Esophagus muscularis mucosa (tissue), 4 donors: Measurements from ENCODE around the gene ZNF454. TPM values are rescaled to one million over a fixed set of nuclear protein-coding genes. Genes with fewer than 3 reads are reported as not detected.

Experiments used
- DNase-seq: peaks from one replicate; pipeline ENCODE4 v3.0.0-alpha.2; 2017; ENCODE audit errors: extremely low spot score
- H3K27ac ChIP-seq, 4 donors: fragments of 200-600 bp; sonication (generic); replicated peaks in 1 of 4; 1 replicate in 3 of 4; 2 replicates in 1 of 4; pipeline ENCODE4 v1.5.1; 2016 to 2019; ENCODE audit warnings: mild to moderate bottlenecking in 1 of 4
- H3K27me3 ChIP-seq, 4 donors: fragments of 200-600 bp; sonication (generic); one replicate each; pipeline versions ENCODE4 v1.5.1 to v1.6.0; 2016 to 2019
- H3K36me3 ChIP-seq, 4 donors: fragments of 200-600 bp; sonication (generic); one replicate each; pipeline ENCODE4 v1.5.1; 2016 to 2019
- H3K4me1 ChIP-seq, 4 donors: fragments of 200-600 bp; sonication (generic); one replicate each; pipeline ENCODE4 v1.5.1; 2016 to 2019
- H3K4me3 ChIP-seq, 4 donors: fragments of 200-600 bp; sonication (generic); 1 replicate in 2 of 4; 2 replicates in 2 of 4; pipeline ENCODE4 v1.5.1; 2016 to 2019; ENCODE audit warnings: mild to moderate bottlenecking in 4 of 4, moderate library complexity in 1 of 4
- H3K9me3 ChIP-seq, 4 donors: fragments of 200-600 bp; sonication (generic); 1 replicate in 3 of 4; 2 replicates in 1 of 4; pipeline ENCODE4 v1.5.1; 2016 to 2019
- CTCF ChIP-seq, 3 experiments: fragments of 200-600 bp in 2 of 3; fragments of 450-650 bp in 1 of 3; sonication (generic) in 2 of 3; IDR thresholded peaks; one replicate each; pipeline ENCODE4 v1.5.1; 2017 to 2019; ENCODE audit warnings: antibody characterized with exemption in 3 of 3, mild to moderate bottlenecking in 2 of 3, moderate library complexity in 1 of 3
- EP300 ChIP-seq: sonication (generic); formaldehyde crosslinking; IDR thresholded peaks from one replicate; pipeline ENCODE4 v1.6.1; 2017; ENCODE audit warnings: antibody characterized with exemption
- POLR2A ChIP-seq: fragments of 450-650 bp; IDR thresholded peaks from one replicate; pipeline ENCODE4 v1.6.1; 2017; ENCODE audit warnings: antibody characterized with exemption, moderate library complexity, mild to moderate bottlenecking, low read depth
- POLR2AphosphoS5 ChIP-seq, 2 donors: sonication (generic); formaldehyde crosslinking; IDR thresholded peaks; one replicate each; pipeline ENCODE4 v1.6.1; 2017; ENCODE audit warnings: antibody characterized with exemption in 2 of 2
- WGBS: methylation state at CpG from one replicate; pipeline ENCODE4 v1.1.5; 2018; 5-methylcytosine and 5-hydroxymethylcytosine counted together
- intact Hi-C: fragments of 100-400 bp; cut with DNase I; formaldehyde crosslinking; loops from one replicate; pipeline ENCODE4 v1.15.1; 2023
- total RNA-seq, 4 donors: library from RNA; depleted of rRNA; stranded (reverse); fragments of >200 nt; gene quantifications; one replicate each; pipeline versions ENCODE4 v1.1.0 to v1.2.1, GENCODE V29; 2016

The ZNF454 gene
- total RNA-seq, 4 donors from 2014 or later, result 2.3 to 4.8 (median 4.2) TPM

DNA sequence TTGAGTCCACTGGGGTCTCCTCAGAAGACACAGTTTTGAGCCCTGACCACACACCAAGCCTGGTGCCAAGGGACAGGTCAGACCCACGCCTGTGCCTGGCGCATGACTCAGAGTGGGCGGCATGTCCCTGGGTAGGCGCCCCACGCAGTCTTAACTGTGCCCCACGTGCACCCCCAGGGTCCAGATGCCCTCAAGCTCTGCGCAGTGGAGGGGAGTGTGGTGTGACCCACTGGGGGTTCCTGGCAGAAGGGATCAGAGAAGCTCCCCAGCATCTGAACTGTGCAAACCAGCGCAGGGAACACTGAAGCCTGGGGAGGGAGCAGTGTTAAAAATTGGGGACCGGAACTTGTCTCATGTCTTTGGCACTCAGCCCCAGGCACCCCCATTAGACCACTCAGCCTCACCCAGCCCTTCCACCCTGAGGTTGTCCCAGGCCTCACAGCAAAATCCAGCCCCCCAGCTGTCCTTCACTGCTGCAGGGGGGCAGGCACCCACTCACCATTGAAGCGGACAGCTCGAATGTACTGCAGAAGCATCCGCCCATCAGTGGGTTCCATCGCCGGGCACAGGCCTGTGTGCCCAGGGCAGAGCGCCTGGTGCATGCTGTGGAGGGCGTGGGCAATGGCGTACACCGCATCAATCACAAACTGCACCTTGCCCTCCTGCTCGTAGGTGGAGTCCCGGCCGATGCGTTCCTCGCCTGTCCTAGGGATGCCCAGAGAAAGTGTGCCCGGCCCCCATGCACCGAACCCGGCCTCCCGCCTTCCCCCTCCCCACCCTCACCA is 47.6 kb downstream of the ZNF454 start:
- Histone ChIP-seq H3K27ac (no peak overlapping the region), H3K4me3 (no peak overlapping the region), H3K9me3 (peaks cover 0 to 66% (median 49%) of the 10 kb centered on the region in 4 donors), H3K4me1 (no peaks in the 10 kb centered on the region), H3K27me3 (peaks cover 0 to 28% (median 0%) of the 10 kb centered on the region in 4 donors), H3K36me3 (no peaks in the 10 kb centered on the region)
- no peak for DNase-seq
- TF ChIP-seq POLR2A (no peak), EP300 (no peak), CTCF (IDR thresholded peaks at IDR 0.05) (no peak), POLR2AphosphoS5 (IDR thresholded peaks at IDR 0.05) (no peak)
- WGBS, result 90% methylated on average over 14 of the region's 27 CpGs
- intact Hi-C loops, result no loop called here

GRCh38 chr5:178989311-178989710 is 48.3 kb downstream of the ZNF454 start:
- DNase-seq, result no peak
- Histone ChIP-seq H3K4me3 (no peak overlapping the region), H3K4me1 (peaks cover 0 to 5% (median 0%) of the 10 kb centered on the region in 4 donors), H3K36me3 (no peaks in the 10 kb centered on the region), H3K27ac (no peak overlapping the region), H3K27me3 (peaks cover 0 to 34% (median 0%) of the 10 kb centered on the region in 4 donors), H3K9me3 (peaks cover 0 to 59% (median 43%) of the 10 kb centered on the region in 4 donors)
- TF ChIP-seq POLR2AphosphoS5 (IDR thresholded peaks at IDR 0.05) (no peak), EP300 (no peak), POLR2A (no peak), CTCF (IDR thresholded peaks at IDR 0.05) (no peak)
- 92% methylated on average over 7 of the region's 7 CpGs for WGBS
- intact Hi-C loops, result no loop called here

DNA sequence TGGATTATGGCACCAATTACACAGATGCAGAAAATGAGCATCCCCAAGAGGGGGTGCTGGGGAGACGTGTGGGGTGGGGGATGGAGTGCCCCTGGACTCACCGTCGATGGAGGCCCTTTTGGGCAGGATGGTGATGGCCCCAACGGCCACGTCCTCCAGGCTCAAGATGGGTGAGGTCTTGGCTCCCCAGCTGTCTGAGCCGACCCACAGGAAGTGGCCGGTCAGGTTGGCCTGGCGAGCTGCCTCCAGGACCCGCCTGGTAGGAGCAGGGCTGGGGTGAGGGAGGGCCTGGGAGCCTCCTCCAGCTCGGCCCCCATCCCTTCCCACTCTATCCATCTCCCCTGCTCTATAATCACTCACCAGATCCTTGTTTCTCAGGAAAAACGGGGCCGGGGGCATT is 49.5 kb downstream of the ZNF454 start:
- TF ChIP-seq EP300, result no peak
- TF ChIP-seq POLR2A, result no peak
- no peak for TF ChIP-seq CTCF (IDR thresholded peaks at IDR 0.05)
- TF ChIP-seq POLR2AphosphoS5 (IDR thresholded peaks at IDR 0.05), result no peak
- Histone ChIP-seq H3K4me1 (peaks cover 0 to 16% (median 3%) of the 10 kb centered on the region in 4 donors), H3K4me3 (no peak overlapping the region), H3K9me3 (peaks cover 0 to 50% (median 33%) of the 10 kb centered on the region in 4 donors), H3K27ac (no peak overlapping the region), H3K27me3 (peaks cover 0 to 46% (median 0%) of the 10 kb centered on the region in 4 donors), H3K36me3 (no peaks in the 10 kb centered on the region)
- 86% methylated on average over 12 of the region's 12 CpGs for WGBS
- intact Hi-C loops, result no loop called here
- DNase-seq, result no peak

- intact Hi-C loops, result no loop called here
- Histone ChIP-seq H3K36me3 (no peaks in the 10 kb centered on the region), H3K4me1 (peaks cover 0 to 16% (median 3%) of the 10 kb centered on the region in 4 donors), H3K27me3 (peaks cover 0 to 56% (median 0%) of the 10 kb centered on the region in 4 donors), H3K27ac (no peak overlapping the region), H3K9me3 (peaks cover 0 to 41% (median 24%) of the 10 kb centered on the region in 4 donors), H3K4me3 (no peak overlapping the region)
- WGBS, result 94% methylated on average over 18 of the region's 28 CpGs
- TF ChIP-seq POLR2AphosphoS5 (IDR thresholded peaks at IDR 0.05) (no peak), POLR2A (no peak), EP300 (no peak), CTCF (IDR thresholded peaks at IDR 0.05) (no peak)
- no peak for DNase-seq
Observed at GRCh38 chr5:178991190-178992145, 50.5 kb downstream of the ZNF454 start.
